Sigmoid colon (tissue), 4 donors: ENCODE measurements around the gene STON1.

ENCODE experiments used
- POLR2A ChIP-seq, 2 donors: fragments of 450-650 bp; IDR thresholded peaks; one replicate each; pipeline ENCODE4 v1.6.1; 2016; ENCODE audit warnings: antibody characterized with exemption in 2 of 2, mild to moderate bottlenecking in 2 of 2, moderate library complexity in 2 of 2
- POLR2AphosphoS5 ChIP-seq, 4 donors: sonication (generic); formaldehyde crosslinking; IDR thresholded peaks; one replicate each; pipeline ENCODE4 v1.6.1; 2017; ENCODE audit warnings: antibody characterized with exemption in 4 of 4

GRCh38 chr2:48548840-48549239 is 18.9 kb downstream of the STON1 start:
- TF ChIP-seq POLR2A (IDR thresholded peaks at IDR 0.05) (no peak), POLR2AphosphoS5 (IDR thresholded peaks at IDR 0.05) (no peak)
